ENCODE measurements around the gene ZNF575.

ZNF575 gene

DNA sequence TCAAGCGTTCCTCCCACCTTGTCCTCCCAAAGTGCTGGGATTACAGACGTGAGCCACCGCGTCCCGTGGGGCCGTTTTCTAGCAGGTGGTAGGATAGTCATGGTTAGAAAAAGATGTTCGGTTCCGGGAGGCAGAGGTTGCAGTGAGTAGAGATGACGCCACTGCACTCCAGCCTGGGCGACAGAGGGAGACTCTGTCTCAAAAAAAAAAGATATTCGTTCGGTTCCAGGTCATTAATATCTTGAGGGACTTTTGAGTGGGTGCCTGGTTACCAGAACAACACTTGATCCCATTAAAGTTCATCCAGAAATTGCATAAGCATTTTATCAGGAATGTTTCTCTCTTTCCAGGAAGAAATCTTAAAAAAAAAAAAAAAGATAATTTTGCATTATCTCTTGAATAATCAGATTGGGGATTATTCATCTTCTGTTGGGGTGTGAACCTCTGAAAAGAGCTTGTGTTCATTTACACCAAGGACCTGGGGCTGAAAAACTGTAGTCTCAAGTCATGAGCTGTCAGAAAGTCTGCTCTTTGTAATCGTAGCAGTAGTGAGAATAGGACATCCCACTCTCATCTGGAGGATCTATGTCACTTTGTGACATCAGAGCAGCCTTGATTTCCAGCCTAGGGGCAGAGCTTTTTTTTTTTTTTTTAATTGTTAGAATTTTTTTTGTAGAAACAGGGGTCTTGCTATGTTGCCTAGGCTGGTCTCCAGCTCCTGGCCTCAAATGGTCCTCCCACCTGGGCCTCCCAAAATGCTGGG lies 4.9 kb upstream of the ZNF575 start (continued):
- TF ChIP-seq, protein P1, sequence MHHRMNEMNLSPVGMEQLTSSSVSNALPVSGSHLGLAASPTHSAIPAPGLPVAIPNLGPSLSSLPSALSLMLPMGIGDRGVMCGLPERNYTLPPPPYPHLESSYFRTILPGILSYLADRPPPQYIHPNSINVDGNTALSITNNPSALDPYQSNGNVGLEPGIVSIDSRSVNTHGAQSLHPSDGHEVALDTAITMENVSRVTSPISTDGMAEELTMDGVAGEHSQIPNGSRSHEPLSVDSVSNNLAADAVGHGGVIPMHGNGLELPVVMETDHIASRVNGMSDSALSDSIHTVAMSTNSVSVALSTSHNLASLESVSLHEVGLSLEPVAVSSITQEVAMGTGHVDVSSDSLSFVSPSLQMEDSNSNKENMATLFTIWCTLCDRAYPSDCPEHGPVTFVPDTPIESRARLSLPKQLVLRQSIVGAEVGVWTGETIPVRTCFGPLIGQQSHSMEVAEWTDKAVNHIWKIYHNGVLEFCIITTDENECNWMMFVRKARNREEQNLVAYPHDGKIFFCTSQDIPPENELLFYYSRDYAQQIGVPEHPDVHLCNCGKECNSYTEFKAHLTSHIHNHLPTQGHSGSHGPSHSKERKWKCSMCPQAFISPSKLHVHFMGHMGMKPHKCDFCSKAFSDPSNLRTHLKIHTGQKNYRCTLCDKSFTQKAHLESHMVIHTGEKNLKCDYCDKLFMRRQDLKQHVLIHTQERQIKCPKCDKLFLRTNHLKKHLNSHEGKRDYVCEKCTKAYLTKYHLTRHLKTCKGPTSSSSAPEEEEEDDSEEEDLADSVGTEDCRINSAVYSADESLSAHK (tag by site-specific recombination; IDR thresholded peaks at IDR 0.05) = peak; percentile 64; the same call in 1 of the 2 replicates
- TF ChIP-seq ZBTB48 (tag by site-specific recombination; IDR thresholded peaks at IDR 0.05) (0 out of 2 replicates have a peak, but pooled peaks have one; percentile 12), ZNF26 (tag by site-specific recombination; IDR thresholded peaks at IDR 0.05) (no peak), ZBTB21 (tag by site-specific recombination; IDR thresholded peaks at IDR 0.05) (peak; percentile 86), KLF17 (tag by site-specific recombination; IDR thresholded peaks at IDR 0.05) (peak; percentile 90), ZNF335 (tag by site-specific recombination; conservative IDR thresholded peaks at IDR 0.05) (peak; percentile 32; the same call in 1 of the 2 replicates), IKZF3 (tag by site-specific recombination; IDR thresholded peaks at IDR 0.05) (peak; percentile 85), GLIS1 (tag by site-specific recombination; IDR thresholded peaks at IDR 0.05) (peak; percentile 97), ZNF221 (tag by site-specific recombination; IDR thresholded peaks at IDR 0.05; ENCODE audit: borderline replicate concordance) (no peak), ZNF501 (tag by site-specific recombination; IDR thresholded peaks at IDR 0.05) (no peak), ELK4 (IDR thresholded peaks at IDR 0.05; ENCODE audit: borderline replicate concordance, low read depth, low read length) (no peak), ZNF549 (tag by site-specific recombination; IDR thresholded peaks at IDR 0.05) (no peak), ZNF280C (tag by site-specific recombination; IDR thresholded peaks at IDR 0.05) (no peak), ZNF830 (tag by site-specific recombination; IDR thresholded peaks at IDR 0.05; ENCODE audit: low read depth) (no peak), EGR2 (tag by site-specific recombination; IDR thresholded peaks at IDR 0.05; ENCODE audit: low read depth) (peak; percentile 26; the same call in 1 of the 2 replicates), ZNF677 (tag by site-specific recombination; IDR thresholded peaks at IDR 0.05) (no peak), ZNF114 (tag by site-specific recombination; IDR thresholded peaks at IDR 0.05) (no peak), ZBTB20 (tag by site-specific recombination; IDR thresholded peaks at IDR 0.05) (no peak), ZNF18 (tag by site-specific recombination; IDR thresholded peaks at IDR 0.05) (peak; percentile 73), ZNF776 (tag by site-specific recombination; IDR thresholded peaks at IDR 0.05; ENCODE audit: borderline replicate concordance) (no peak)
- TF ChIP-seq, protein P2, sequence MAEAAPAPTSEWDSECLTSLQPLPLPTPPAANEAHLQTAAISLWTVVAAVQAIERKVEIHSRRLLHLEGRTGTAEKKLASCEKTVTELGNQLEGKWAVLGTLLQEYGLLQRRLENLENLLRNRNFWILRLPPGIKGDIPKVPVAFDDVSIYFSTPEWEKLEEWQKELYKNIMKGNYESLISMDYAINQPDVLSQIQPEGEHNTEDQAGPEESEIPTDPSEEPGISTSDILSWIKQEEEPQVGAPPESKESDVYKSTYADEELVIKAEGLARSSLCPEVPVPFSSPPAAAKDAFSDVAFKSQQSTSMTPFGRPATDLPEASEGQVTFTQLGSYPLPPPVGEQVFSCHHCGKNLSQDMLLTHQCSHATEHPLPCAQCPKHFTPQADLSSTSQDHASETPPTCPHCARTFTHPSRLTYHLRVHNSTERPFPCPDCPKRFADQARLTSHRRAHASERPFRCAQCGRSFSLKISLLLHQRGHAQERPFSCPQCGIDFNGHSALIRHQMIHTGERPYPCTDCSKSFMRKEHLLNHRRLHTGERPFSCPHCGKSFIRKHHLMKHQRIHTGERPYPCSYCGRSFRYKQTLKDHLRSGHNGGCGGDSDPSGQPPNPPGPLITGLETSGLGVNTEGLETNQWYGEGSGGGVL (tag by site-specific recombination; IDR thresholded peaks at IDR 0.05) = peak; percentile 47
- TF ChIP-seq, protein P3, sequence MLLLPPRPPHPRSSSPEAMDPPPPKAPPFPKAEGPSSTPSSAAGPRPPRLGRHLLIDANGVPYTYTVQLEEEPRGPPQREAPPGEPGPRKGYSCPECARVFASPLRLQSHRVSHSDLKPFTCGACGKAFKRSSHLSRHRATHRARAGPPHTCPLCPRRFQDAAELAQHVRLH (tag by site-specific recombination; IDR thresholded peaks at IDR 0.05) = peak; percentile 87; the same call in 1 of the 2 replicates
- TF ChIP-seq, protein P4, sequence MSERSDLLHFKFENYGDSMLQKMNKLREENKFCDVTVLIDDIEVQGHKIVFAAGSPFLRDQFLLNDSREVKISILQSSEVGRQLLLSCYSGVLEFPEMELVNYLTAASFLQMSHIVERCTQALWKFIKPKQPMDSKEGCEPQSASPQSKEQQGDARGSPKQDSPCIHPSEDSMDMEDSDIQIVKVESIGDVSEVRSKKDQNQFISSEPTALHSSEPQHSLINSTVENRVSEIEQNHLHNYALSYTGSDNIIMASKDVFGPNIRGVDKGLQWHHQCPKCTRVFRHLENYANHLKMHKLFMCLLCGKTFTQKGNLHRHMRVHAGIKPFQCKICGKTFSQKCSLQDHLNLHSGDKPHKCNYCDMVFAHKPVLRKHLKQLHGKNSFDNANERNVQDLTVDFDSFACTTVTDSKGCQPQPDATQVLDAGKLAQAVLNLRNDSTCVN (tag by site-specific recombination; optimal IDR thresholded peaks at IDR 0.05) = no peak

Data from HEK293 (cell line).